ENCODE data around the gene ADORA2B.

The ADORA2B gene

GRCh38 chr17:15999141-15999973 is 54.4 kb downstream of the ADORA2B start, which contains the start of the genes TTC19 and ZSWIM7 (continued):
- TF ChIP-seq KLF10 (tag by site-specific recombination; IDR thresholded peaks at IDR 0.05) (peak; percentile 87), ZNF426 (tag by site-specific recombination; IDR thresholded peaks at IDR 0.05) (no peak), ZNF704 (tag by site-specific recombination; IDR thresholded peaks at IDR 0.05) (peak; percentile 80; the same call in 1 of the 2 replicates), ZNF777 (tag by site-specific recombination; IDR thresholded peaks at IDR 0.05; ENCODE audit: borderline replicate concordance) (peak; percentile 68; the same call in 1 of the 2 replicates), ZBTB26 (tag by site-specific recombination; optimal IDR thresholded peaks at IDR 0.05) (peak; percentile 100), ZNF26 (tag by site-specific recombination; IDR thresholded peaks at IDR 0.05) (no peak), ZNF146 (tag by site-specific recombination; IDR thresholded peaks at IDR 0.05) (no peak), RBAK (tag by site-specific recombination; IDR thresholded peaks at IDR 0.05) (no peak), HOXC10 (CRISPR knock-in tag; IDR thresholded peaks at IDR 0.05) (no peak), ZNF280C (tag by site-specific recombination; IDR thresholded peaks at IDR 0.05) (no peak), PRDM1 (tag by site-specific recombination; IDR thresholded peaks at IDR 0.05) (peak; percentile 83), ZNF610 (tag by site-specific recombination; IDR thresholded peaks at IDR 0.05; ENCODE audit: borderline replicate concordance) (peak; percentile 97), ZNF157 (tag by site-specific recombination; IDR thresholded peaks at IDR 0.05) (no peak), SETDB1 (IDR thresholded peaks at IDR 0.05; ENCODE audit: insufficient read length, low read length) (no peak), ZNF221 (tag by site-specific recombination; IDR thresholded peaks at IDR 0.05; ENCODE audit: borderline replicate concordance) (no peak), ZNF529 (tag by site-specific recombination; IDR thresholded peaks at IDR 0.05; ENCODE audit: insufficient replicate concordance) (no peak), ZNF580 (tag by site-specific recombination; IDR thresholded peaks at IDR 0.05) (peak; percentile 83; the same call in 1 of the 2 replicates), ZBTB7A (tag by site-specific recombination; IDR thresholded peaks at IDR 0.05; ENCODE audit: low read depth) (0 out of 2 replicates have a peak, but pooled peaks have one; percentile 32), ZNF274 (IDR thresholded peaks at IDR 0.05; ENCODE audit: low read length) (no peak), ZNF274 (tag by site-specific recombination; IDR thresholded peaks at IDR 0.05; ENCODE audit: borderline replicate concordance) (no peak), ZNF239 (tag by site-specific recombination; IDR thresholded peaks at IDR 0.05) (no peak), ZNF692 (tag by site-specific recombination; IDR thresholded peaks at IDR 0.05) (peak; percentile 70), SP2 (tag by site-specific recombination; IDR thresholded peaks at IDR 0.05) (peak; percentile 88), ZNF513 (tag by site-specific recombination; IDR thresholded peaks at IDR 0.05) (no peak), GLI2 (tag by site-specific recombination; IDR thresholded peaks at IDR 0.05; ENCODE audit: borderline replicate concordance, low read depth) (no peak), ZNF362 (tag by site-specific recombination; IDR thresholded peaks at IDR 0.05) (peak; percentile 67), EGR2 (tag by site-specific recombination; IDR thresholded peaks at IDR 0.05; ENCODE audit: low read depth) (peak; percentile 57; the same call in 1 of the 2 replicates), MZF1 (tag by site-specific recombination; IDR thresholded peaks at IDR 0.05; ENCODE audit: borderline replicate concordance) (no peak)

All from HEK293 (cell line).